ENCODE results near the gene RNF208. TPM values are rescaled to one million over a fixed set of nuclear protein-coding genes. Genes with fewer than 3 reads are reported as not detected.

RNF208 gene
- total RNA-seq, 1 donor from 2014 or later: 4.3 TPM

DNA sequence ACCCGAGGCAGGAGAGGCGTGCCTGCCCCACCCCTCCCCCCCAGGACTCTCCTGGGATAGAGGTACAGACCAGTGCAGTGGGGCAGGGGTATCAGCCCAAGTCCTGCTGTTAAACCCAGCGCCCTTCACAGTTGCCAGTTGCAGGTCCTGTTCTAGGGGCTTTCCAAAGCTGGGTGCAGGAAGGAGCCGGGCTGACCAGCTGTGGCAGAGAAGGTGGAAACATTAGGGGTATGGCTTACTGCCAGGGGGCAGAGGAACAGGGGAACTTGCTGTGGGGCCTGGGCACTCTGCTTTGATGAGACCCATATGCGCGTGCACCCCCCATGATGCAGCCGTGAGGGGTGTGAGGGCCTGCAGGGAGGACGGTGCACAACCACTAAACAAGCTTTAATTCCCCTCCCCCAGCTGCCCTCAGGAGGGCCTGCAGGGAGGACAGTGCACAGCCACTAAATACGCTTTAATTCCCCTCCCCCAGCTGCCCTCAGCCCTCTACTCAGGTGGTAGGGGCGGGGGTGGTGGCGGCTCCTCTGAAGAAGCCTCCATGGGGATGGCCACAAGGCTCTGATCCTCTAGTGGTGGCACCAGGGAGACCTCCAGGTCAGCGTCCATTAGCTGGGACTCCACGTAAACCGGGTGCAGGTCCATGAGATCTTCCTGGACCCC, 51.4 kb downstream of the RNF208 start:
- no peak overlapping the region for H3K9ac ChIP-seq (ENCODE audit: low read length)
- Mint-ChIP-seq H3K27ac (ENCODE audit: unreplicated experiment) (no peak overlapping the region), H3K9me3 (ENCODE audit: unreplicated experiment) (no peaks in the 10 kb centered on the region), H3K4me1 (ENCODE audit: low read depth, unreplicated experiment) (no peaks in the 10 kb centered on the region), H3K27me3 (ENCODE audit: low read depth, unreplicated experiment) (peaks cover 22% of the 10 kb centered on the region), H3K36me3 (ENCODE audit: low read depth, unreplicated experiment) (no peaks in the 10 kb centered on the region), H3K4me3 (ENCODE audit: unreplicated experiment) (no peak overlapping the region)
- no peak for TF ChIP-seq EZH2 (IDR thresholded peaks at IDR 0.05; ENCODE audit: insufficient read depth, low read length)
- TF ChIP-seq, protein P1, sequence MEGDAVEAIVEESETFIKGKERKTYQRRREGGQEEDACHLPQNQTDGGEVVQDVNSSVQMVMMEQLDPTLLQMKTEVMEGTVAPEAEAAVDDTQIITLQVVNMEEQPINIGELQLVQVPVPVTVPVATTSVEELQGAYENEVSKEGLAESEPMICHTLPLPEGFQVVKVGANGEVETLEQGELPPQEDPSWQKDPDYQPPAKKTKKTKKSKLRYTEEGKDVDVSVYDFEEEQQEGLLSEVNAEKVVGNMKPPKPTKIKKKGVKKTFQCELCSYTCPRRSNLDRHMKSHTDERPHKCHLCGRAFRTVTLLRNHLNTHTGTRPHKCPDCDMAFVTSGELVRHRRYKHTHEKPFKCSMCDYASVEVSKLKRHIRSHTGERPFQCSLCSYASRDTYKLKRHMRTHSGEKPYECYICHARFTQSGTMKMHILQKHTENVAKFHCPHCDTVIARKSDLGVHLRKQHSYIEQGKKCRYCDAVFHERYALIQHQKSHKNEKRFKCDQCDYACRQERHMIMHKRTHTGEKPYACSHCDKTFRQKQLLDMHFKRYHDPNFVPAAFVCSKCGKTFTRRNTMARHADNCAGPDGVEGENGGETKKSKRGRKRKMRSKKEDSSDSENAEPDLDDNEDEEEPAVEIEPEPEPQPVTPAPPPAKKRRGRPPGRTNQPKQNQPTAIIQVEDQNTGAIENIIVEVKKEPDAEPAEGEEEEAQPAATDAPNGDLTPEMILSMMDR (IDR thresholded peaks at IDR 0.05; ENCODE audit: insufficient read depth, low read depth, low read length): no peak
- no peaks in the 10 kb centered on the region for H3K79me2 ChIP-seq (ENCODE audit: insufficient read depth, low read length)
- H3K9me3 ChIP-seq (ENCODE audit: insufficient read depth, low read depth, low read length): no peaks in the 10 kb centered on the region
- H3K4me3 ChIP-seq (ENCODE audit: insufficient read depth, low read depth, low read length): no peak overlapping the region
- H3K4me2 ChIP-seq (ENCODE audit: low read length): no peak overlapping the region
- H3K27ac ChIP-seq (ENCODE audit: low read depth, low read length): no peak overlapping the region
- H3K4me1 ChIP-seq (ENCODE audit: insufficient read depth, low read length): no peaks in the 10 kb centered on the region
- FAIRE-seq (no peak), DNase-seq (ENCODE audit: low read depth) (no peak)
- peaks cover under 1% of the 10 kb centered on the region for H4K20me1 ChIP-seq (ENCODE audit: insufficient read depth, low read length)
- no peaks in the 10 kb centered on the region for H3K36me3 ChIP-seq (ENCODE audit: insufficient read depth, low read length)
- peaks cover 31% of the 10 kb centered on the region for H3K27me3 ChIP-seq (ENCODE audit: insufficient read depth, low read length)
- no peak overlapping the region for H2AFZ ChIP-seq (ENCODE audit: low read depth, low read length)

Other genes starting within 250 kb of the RNF208 start
- gene PTGDS, start 244.7 kb downstream of the RNF208 start, total RNA-seq: 5.0 and 5.6 TPM in 2 replicates
- 0.22 and 0.45 TPM in 2 replicates for gene LCNL1, start 239.2 kb downstream of the RNF208 start, total RNA-seq
- 15.3 and 18.8 TPM in 2 replicates for gene PAXX, start 229.8 kb downstream of the RNF208 start, total RNA-seq
- 0.39 and 0.48 TPM in 2 replicates for gene CLIC3, start 225.7 kb downstream of the RNF208 start, total RNA-seq
- 16.2 and 20.0 TPM in 2 replicates for gene ABCA2, start 194.0 kb downstream of the RNF208 start, total RNA-seq
- not detected in 2 replicates for gene FUT7, start 190.2 kb downstream of the RNF208 start, total RNA-seq
- gene NPDC1, start 176.1 kb downstream of the RNF208 start, total RNA-seq: 65.9 and 66.8 TPM in 2 replicates
- 0.14 and 0.55 TPM in 2 replicates for gene ENTPD2, start 168.2 kb downstream of the RNF208 start, total RNA-seq
- 0.41 and 0.43 TPM in 2 replicates for gene SAPCD2, start 151.7 kb downstream of the RNF208 start, total RNA-seq
- gene UAP1L1, start 144.7 kb downstream of the RNF208 start, total RNA-seq: 4.0 and 4.7 TPM in 2 replicates
- gene MAN1B1, start 135.3 kb downstream of the RNF208 start, total RNA-seq: 69.2 and 89.0 TPM in 2 replicates
- 53.8 and 68.7 TPM in 2 replicates for gene DPP7, start 107.5 kb downstream of the RNF208 start, total RNA-seq
- 0.18 TPM in 1 of 2 replicates, not detected in the other for gene GRIN1, start 83.1 kb downstream of the RNF208 start, total RNA-seq
- gene LRRC26, start 52.2 kb downstream of the RNF208 start, total RNA-seq: not detected in 2 replicates
- not detected in 2 replicates for gene TMEM210, start 50.2 kb downstream of the RNF208 start, total RNA-seq
- gene ANAPC2, start 33.7 kb downstream of the RNF208 start, total RNA-seq: 39.2 and 39.7 TPM in 2 replicates
- 49.1 and 52.7 TPM in 2 replicates for gene SSNA1, start 33.6 kb downstream of the RNF208 start, total RNA-seq
- 16.0 and 17.2 TPM in 2 replicates for gene TPRN, start 21.5 kb downstream of the RNF208 start, total RNA-seq
- gene TMEM203, start 16.6 kb downstream of the RNF208 start, total RNA-seq: 28.7 and 30.9 TPM in 2 replicates
- 13.7 and 14.5 TPM in 2 replicates for gene NDOR1, start 16.5 kb downstream of the RNF208 start, total RNA-seq
- 1.2 and 1.3 TPM in 2 replicates for gene CYSRT1, start 2.9 kb upstream of the RNF208 start, total RNA-seq
- 0.17 TPM in 1 of 2 replicates, not detected in the other for gene RNF224, start 5.3 kb upstream of the RNF208 start, total RNA-seq
- 0.09 TPM in 1 of 2 replicates, not detected in the other for gene SLC34A3, start 8.7 kb upstream of the RNF208 start, total RNA-seq
- gene TUBB4B, start 19.0 kb upstream of the RNF208 start, total RNA-seq: 188 and 218 TPM in 2 replicates
- gene STPG3, start 29.0 kb upstream of the RNF208 start, total RNA-seq: not detected in 2 replicates
- gene NELFB, start 33.1 kb upstream of the RNF208 start, total RNA-seq: 45.8 and 48.9 TPM in 2 replicates
- gene TOR4A, start 55.5 kb upstream of the RNF208 start, total RNA-seq: 10.8 and 11.8 TPM in 2 replicates
- gene NRARP, start 80.0 kb upstream of the RNF208 start, total RNA-seq: 6.9 and 7.3 TPM in 2 replicates
- 8.5 and 9.4 TPM in 2 replicates for gene EXD3, start 200.9 kb upstream of the RNF208 start, total RNA-seq
- 0.50 and 0.84 TPM in 2 replicates for gene NOXA1, start 201.2 kb upstream of the RNF208 start, total RNA-seq
- 0.11 TPM in 1 of 2 replicates, not detected in the other for gene ENTPD8, start 219.1 kb upstream of the RNF208 start, total RNA-seq
- 48.8 and 50.5 TPM in 2 replicates for gene NSMF, start 237.1 kb upstream of the RNF208 start, total RNA-seq